CD4-positive, alpha-beta T cell treated with Interleukin-15 for 4 hours (primary cell): ENCODE data around the gene SELENBP1.

Experiments used
- DNase-seq: peaks from one replicate; pipeline ENCODE4 v3.0.0-alpha.2; 2020; ENCODE audit warnings: low spot score

SELENBP1 gene

GRCh38 chr1:151343587-151343986 is 28.9 kb downstream of the SELENBP1 start:
- no peak for DNase-seq

- no peak for DNase-seq
Measured at GRCh38 chr1:151342569-151342968, 29.9 kb downstream of the SELENBP1 start.

DNA sequence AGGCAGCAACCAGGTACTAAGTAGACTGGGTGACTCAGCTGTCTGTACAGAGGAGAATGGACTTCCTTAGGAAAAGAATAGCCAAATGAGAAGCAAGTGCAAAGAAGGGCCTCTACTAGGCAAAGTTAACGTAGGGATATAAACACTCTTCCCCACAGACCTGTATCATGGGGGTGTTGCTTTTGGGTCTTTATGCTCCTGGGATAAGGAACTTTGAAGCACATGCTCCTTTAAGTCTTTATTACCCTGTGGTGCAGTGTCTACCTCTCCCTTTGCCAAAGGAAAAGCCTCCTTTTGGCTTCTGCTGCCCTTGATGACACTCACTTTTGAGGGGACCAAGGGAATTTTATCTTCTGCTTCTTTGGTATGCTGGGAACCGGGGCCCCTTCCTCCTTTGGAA is 30.5 kb downstream of the SELENBP1 start:
- no peak for DNase-seq

DNA sequence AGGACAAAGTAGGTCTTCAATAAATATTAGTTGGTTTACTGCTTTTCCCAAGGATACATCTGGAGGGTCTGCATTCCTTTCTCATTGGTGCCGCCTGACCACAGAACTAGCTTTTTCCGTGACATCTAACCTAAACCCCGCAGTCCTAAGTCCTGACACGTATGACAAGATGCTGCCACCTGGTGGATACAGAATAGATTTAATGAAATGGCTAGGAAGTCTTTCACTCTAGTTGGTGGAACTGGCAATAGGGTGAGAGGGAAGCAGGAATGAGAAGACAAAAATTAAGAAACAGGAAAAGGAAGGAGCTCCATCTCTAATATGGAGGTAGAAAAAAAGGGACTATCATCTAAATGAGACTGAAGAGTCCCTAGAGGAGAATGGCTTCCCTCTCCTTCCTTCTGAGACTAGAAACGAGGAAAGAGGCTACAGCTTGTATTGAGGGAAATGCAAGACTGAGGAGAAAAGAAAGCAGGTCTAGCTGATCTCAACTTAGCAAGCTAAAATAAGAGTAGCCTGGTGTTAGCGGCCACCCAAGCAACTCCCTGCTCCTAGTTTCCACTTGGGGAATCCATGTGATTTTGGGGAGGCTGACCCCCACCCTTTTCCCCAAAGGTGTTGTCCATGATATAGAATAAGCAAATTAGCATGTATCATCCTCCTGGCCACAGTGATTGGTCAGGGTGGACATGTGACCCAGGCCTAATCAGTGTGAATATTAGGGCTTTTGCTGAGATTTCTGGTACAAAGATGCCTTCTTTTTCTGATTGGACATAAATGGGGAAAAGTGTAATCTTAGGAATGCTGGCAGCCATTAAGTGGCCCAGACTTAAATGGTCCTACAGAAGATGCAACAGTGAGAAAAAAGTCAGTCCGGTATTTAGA is 31.4 kb downstream of the SELENBP1 start:
- peak; percentile 76 for DNase-seq

GRCh38 chr1:151336556-151336955 is 35.9 kb downstream of the SELENBP1 start:
- no peak for DNase-seq

- DNase-seq = no peak
Measured at GRCh38 chr1:151334822-151335221, 37.7 kb downstream of the SELENBP1 start.

GRCh38 chr1:151327903-151328674 is 44.4 kb downstream of the SELENBP1 start:
- no peak for DNase-seq

DNA sequence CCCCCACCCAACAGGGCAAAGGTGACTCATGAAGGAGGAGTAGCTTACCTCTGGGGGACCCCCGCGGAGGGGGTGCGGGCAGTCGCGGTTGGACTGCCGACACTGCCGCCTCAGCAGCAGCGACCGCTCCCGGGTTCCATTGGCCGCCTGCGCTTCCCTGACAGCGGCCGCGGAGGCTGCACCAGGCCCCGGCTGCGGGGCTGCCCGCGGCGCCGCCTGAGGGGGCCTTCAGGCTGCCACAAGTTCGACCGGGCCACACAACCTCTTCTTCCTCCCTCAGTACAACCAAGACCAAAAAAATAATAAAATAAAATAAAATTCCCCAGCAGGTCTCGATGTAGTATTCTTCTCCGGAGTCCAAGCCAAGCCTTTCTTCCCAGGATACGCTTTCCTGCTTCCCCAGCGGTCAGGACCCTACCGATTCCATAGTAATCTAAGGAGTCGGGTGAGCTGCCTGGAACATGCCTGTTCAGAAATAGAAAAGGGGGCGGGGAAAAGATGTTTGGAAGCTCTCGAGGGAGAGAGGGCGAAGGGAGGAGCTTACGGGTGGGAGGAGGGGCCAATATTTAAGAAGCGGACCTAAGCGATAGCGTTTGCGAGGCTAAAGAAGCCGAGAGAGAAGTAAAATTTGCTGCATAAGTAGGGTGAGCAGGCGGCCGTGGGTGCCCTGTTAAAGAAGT is 45.1 kb downstream of the SELENBP1 start, which contains the start of gene PI4KB:
PI4KB (minus strand) TSS at position 194 of the 680 bp plus-strand sequence. CDS start 10,935 bp downstream, outside the sequence.
- peak; percentile 96 for DNase-seq

GRCh38 chr1:151326619-151327222 is 45.8 kb downstream of the SELENBP1 start:
- DNase-seq = peak; percentile 67

GRCh38 chr1:151325646-151326429 is 46.7 kb downstream of the SELENBP1 start:
- DNase-seq = no peak

DNA sequence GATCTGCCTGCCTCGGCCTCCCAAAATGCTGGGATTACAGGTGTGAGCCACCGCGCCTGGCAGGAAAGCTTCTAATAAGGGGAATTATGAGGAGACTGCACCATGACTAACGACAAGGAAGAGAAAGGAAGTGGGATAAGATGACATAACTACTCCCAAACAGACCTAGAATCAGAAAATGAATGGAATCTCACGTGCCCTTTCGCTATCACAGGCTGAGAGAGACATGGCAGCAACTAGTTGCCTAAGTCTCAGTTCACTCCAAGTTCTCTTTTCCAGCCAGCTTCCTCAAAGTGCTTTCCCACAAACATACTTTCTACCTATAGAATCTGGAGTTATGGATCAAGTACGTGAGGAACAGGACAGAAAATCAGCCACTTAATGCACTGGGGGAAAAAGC is 47.3 kb downstream of the SELENBP1 start:
- DNase-seq = no peak

DNA sequence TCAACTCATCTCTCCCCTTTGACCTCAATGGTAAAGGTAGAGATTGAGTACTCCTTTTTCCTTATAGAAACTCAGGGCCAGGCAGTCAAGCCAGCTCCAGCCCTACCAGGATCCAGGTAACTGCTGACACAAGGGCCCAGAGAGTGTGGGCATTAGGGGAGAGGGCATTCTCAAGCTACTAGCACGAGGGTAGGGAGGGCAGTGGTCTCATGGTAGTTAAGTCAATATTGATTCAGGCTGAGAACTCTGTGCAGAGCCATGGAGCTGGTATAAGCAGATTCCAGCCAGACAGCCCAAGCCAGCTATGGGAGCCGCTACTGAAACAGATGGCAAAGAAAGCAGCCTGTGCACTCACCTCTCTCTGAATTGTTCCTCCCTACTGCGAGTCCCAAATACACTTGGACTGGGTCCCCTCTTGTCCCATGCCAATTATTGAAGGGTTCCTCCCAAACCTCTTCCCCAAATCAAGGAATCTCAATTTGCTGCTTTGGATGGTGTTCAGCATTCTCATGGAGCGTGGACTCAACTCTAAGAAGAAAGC is 48.0 kb downstream of the SELENBP1 start:
- no peak for DNase-seq

DNA sequence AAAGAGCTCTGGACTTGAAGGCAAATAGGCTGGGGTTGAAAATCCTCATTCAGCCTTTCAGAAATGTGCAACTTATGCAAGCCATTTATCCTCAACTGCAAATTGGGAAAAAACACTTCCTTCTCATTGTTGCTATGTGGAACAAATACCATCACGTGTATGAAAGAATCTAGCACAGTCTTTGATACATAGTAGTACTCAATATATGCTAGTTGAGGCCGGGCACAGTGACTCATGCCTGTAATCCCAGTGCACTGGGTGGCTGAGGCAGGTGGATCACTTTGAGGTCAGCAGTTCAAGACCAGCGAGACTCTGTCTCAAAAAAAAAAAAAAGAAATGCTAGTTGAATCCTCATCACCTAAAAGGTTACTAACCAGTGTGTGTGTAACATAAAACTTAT is 53.5 kb downstream of the SELENBP1 start:
- no peak for DNase-seq

- DNase-seq = no peak
Measured at GRCh38 chr1:151315565-151316235, 56.8 kb downstream of the SELENBP1 start.
